ENCODE results near the gene CCM2L. TPM values are rescaled to one million over a fixed set of nuclear protein-coding genes. Genes with fewer than 3 reads are reported as not detected.

CCM2L gene
- not detected in 2 replicates for total RNA-seq (2014; rRNA removed; shearing (Covaris generic))
- polyA plus RNA-seq (2014; cell fraction: nucleus; rRNA removed): not detected in 2 replicates

GRCh38 chr20:32010101-32010500, at the start of gene CCM2L:
CCM2L (plus strand) TSS chr20:32010438; CDS start chr20:32010455, 17 bp downstream.
- DNase-seq (ENCODE audit: extremely low read depth, low read depth): no peak

- no peak for DNase-seq (ENCODE audit: extremely low read depth, low read depth)
Observed at GRCh38 chr20:31962761-31963160, 47.5 kb upstream of the CCM2L start.

- DNase-seq (ENCODE audit: extremely low read depth, low read depth): no peak
Observed at GRCh38 chr20:31963889-31964288, 46.3 kb upstream of the CCM2L start.

GRCh38 chr20:31966991-31967655, 43.1 kb upstream of the CCM2L start:
- DNase-seq (ENCODE audit: extremely low read depth, low read depth): no peak

- no peak for DNase-seq (ENCODE audit: extremely low read depth, low read depth)
Observed at GRCh38 chr20:31967830-31968249, 42.4 kb upstream of the CCM2L start, which contains the start of gene XKR7. XKR7 (plus strand) TSS chr20:31968151; CDS start chr20:31968176, 25 bp downstream.

- DNase-seq (ENCODE audit: extremely low read depth, low read depth): peak; percentile 58
Observed at GRCh38 chr20:31968291-31969126, 41.7 kb upstream of the CCM2L start.

- no peak for DNase-seq (ENCODE audit: extremely low read depth, low read depth)
Observed at GRCh38 chr20:31969991-31970390, 40.2 kb upstream of the CCM2L start.

GRCh38 chr20:31972471-31973021, 37.7 kb upstream of the CCM2L start:
- DNase-seq (ENCODE audit: extremely low read depth, low read depth): no peak

- DNase-seq (ENCODE audit: extremely low read depth, low read depth): no peak
Observed at GRCh38 chr20:31974296-31974695, 35.9 kb upstream of the CCM2L start.

GRCh38 chr20:31974951-31975487, 35.2 kb upstream of the CCM2L start:
- DNase-seq (ENCODE audit: extremely low read depth, low read depth): no peak

- DNase-seq (ENCODE audit: extremely low read depth, low read depth): no peak
Observed at GRCh38 chr20:31975874-31976273, 34.4 kb upstream of the CCM2L start.

- no peak for DNase-seq (ENCODE audit: extremely low read depth, low read depth)
Observed at GRCh38 chr20:31977080-31977479, 33.2 kb upstream of the CCM2L start.

GRCh38 chr20:31979713-31980426, 30.4 kb upstream of the CCM2L start:
- DNase-seq (ENCODE audit: extremely low read depth, low read depth): no peak

GRCh38 chr20:31981784-31982183, 28.5 kb upstream of the CCM2L start:
- no peak for DNase-seq (ENCODE audit: extremely low read depth, low read depth)

- no peak for DNase-seq (ENCODE audit: extremely low read depth, low read depth)
Observed at GRCh38 chr20:31984981-31985471, 25.2 kb upstream of the CCM2L start.

GRCh38 chr20:31987744-31988143, 22.5 kb upstream of the CCM2L start:
- no peak for DNase-seq (ENCODE audit: extremely low read depth, low read depth)

GRCh38 chr20:31988430-31989015, 21.7 kb upstream of the CCM2L start:
- DNase-seq (ENCODE audit: extremely low read depth, low read depth): no peak

- no peak for DNase-seq (ENCODE audit: extremely low read depth, low read depth)
Observed at GRCh38 chr20:31989030-31989645, 21.1 kb upstream of the CCM2L start.

GRCh38 chr20:31990641-31991338, 19.4 kb upstream of the CCM2L start:
- no peak for DNase-seq (ENCODE audit: extremely low read depth, low read depth)
